ENCODE measurements around the gene RBFA. TPM values are rescaled to one million over a fixed set of nuclear protein-coding genes. Genes with fewer than 3 reads are reported as not detected.

RBFA gene
- total RNA-seq, 1 donor from 2014 or later, result 18.0 TPM

DNA sequence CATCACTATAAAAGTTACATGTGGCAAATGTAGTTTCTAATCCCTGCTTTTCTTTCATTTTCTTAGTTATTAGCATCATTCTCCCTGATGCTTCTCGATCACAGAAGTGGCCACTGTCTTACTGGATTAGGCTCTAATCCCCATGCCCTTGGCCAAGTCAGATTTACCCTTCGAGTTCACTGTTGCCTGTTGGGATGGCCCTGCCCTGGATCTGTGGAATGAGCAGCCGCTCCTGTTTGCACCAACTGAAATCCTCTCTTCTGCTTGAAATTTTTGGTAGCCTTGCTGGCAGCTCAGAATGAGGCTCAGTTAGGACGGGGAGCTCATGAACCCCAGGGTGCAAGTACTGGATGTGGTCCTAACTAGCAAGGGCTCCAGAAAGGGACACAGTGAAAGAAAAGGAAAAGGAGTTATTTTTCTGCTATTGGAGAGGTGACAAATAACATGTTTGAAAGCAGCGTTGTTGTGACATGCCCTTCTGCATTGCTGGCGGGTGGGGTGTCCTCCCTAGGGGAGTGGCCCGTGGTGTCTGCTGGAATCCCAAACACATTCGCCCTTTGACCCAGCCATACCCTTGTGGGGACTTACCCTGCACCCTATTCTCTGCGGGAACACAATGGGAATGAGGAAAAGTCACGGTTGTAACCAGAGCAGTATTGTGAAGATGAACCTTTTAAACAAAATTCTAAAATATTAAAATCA, 34.5 kb downstream of the RBFA start:
- TF ChIP-seq, protein P1, sequence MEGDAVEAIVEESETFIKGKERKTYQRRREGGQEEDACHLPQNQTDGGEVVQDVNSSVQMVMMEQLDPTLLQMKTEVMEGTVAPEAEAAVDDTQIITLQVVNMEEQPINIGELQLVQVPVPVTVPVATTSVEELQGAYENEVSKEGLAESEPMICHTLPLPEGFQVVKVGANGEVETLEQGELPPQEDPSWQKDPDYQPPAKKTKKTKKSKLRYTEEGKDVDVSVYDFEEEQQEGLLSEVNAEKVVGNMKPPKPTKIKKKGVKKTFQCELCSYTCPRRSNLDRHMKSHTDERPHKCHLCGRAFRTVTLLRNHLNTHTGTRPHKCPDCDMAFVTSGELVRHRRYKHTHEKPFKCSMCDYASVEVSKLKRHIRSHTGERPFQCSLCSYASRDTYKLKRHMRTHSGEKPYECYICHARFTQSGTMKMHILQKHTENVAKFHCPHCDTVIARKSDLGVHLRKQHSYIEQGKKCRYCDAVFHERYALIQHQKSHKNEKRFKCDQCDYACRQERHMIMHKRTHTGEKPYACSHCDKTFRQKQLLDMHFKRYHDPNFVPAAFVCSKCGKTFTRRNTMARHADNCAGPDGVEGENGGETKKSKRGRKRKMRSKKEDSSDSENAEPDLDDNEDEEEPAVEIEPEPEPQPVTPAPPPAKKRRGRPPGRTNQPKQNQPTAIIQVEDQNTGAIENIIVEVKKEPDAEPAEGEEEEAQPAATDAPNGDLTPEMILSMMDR (IDR thresholded peaks at IDR 0.05), result no peak
- intact Hi-C loops (cut with DNase I), result no loop called here
- Histone ChIP-seq H3K4me1 (no peaks in the 10 kb centered on the region), H3K27ac (no peak overlapping the region), H3K27me3 (no peaks in the 10 kb centered on the region), H3K9me3 (no peaks in the 10 kb centered on the region), H3K36me3 (no peaks in the 10 kb centered on the region), H3K4me3 (no peak overlapping the region)
- ATAC-seq (no peak), DNase-seq (no peak)

DNA sequence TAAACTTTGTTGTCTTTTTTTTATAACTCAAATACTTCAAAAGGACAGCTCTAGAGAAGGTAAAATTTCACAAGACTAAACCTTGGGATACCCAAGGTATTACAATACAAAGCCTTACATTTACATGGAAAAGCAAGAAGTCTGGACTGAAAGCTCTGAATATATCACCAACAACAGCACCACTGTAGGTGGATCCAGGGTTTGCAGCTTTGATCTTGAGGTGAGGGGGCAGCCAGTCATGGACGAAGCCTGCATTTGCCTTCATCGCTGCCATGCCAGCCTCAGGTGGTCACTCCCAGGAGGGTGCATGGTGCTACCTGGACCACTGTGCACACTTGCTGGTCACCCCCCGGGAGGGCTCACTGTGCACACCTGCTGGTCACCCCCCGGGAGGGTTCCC, 36.6 kb downstream of the RBFA start:
- Histone ChIP-seq H3K27ac (no peak overlapping the region), H3K27me3 (no peaks in the 10 kb centered on the region), H3K9me3 (no peaks in the 10 kb centered on the region), H3K36me3 (no peaks in the 10 kb centered on the region), H3K4me3 (no peak overlapping the region), H3K4me1 (no peaks in the 10 kb centered on the region)
- intact Hi-C loops (cut with DNase I), result no loop called here
- TF ChIP-seq, protein P1 (IDR thresholded peaks at IDR 0.05), result no peak
- ATAC-seq, result no peak
- no peak for DNase-seq

DNA sequence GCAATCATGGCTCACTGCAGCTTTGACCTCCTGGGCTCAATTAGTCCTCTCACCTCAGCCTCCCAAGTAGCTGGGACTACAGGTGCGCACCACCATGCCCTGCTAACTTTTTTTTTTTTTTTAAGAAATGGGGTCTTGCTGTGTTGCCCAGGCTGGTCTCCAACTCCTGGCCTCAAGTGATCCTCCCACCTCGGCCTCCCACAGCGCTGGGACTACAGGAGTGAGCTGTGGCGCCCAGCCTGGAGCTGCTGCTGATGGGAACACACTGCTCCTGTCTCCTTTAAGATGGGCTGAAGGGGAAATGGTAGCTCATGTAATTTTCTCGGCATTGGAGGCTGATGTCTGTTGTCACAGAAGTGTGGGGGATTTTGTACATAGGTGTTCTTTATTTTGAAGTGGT, 39.9 kb downstream of the RBFA start:
- Histone ChIP-seq H3K27me3 (no peaks in the 10 kb centered on the region), H3K36me3 (no peaks in the 10 kb centered on the region), H3K4me3 (no peak overlapping the region), H3K9me3 (no peaks in the 10 kb centered on the region), H3K27ac (no peak overlapping the region), H3K4me1 (no peaks in the 10 kb centered on the region)
- intact Hi-C loops (cut with DNase I), result no loop called here
- TF ChIP-seq, protein P1 (IDR thresholded peaks at IDR 0.05), result no peak
- ATAC-seq (no peak), DNase-seq (no peak)

DNA sequence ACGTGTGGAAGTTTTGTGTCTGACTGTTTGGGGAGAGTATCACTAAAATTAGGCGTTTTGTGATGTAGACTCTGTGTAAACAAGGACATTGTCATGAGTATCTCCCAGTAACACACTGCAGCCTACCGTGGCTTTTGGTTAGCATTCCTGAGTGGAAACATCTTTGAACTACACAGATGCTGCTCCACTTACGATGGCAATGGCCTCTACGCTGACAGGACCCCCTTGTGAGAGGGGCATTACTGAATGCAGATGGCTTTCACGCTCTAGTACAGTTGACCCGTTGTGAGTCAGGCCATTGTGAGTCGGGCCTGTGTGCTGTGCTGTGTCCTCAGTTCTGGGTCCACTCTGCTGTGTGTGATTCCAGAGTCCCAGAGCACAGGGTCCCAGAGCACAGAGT, 40.5 kb downstream of the RBFA start:
- TF ChIP-seq, protein P1 (IDR thresholded peaks at IDR 0.05), result no peak
- DNase-seq (no peak), ATAC-seq (no peak)
- Histone ChIP-seq H3K4me1 (no peaks in the 10 kb centered on the region), H3K27ac (no peak overlapping the region), H3K9me3 (no peaks in the 10 kb centered on the region), H3K27me3 (no peaks in the 10 kb centered on the region), H3K36me3 (no peaks in the 10 kb centered on the region), H3K4me3 (no peak overlapping the region)
- intact Hi-C loops (cut with DNase I), result no loop called here

DNA sequence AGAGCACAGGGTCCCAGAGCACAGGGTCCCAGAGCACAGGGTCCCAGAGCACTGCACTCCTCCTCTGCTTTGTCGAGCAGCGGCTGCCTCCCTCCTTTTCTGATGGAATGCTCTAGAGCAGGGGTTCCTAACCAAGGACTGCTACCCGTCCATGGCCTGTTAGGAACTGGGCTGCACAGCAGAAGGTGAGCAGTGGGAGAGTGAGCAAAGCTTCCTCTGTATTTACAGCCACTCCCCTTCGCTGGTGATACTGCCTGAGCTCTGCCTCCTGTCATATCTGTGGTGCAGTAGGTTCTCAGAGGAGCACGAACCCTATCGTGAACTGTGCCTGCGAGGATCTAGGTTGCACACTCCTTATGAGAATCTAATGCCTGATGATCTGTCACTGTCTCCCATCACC, 41.7 kb downstream of the RBFA start:
- no peak for ATAC-seq
- H3K27me3 ChIP-seq, result no peaks in the 10 kb centered on the region
- no peaks in the 10 kb centered on the region for H3K4me1 ChIP-seq
- intact Hi-C loops (cut with DNase I), result no loop called here
- no peak overlapping the region for H3K4me3 ChIP-seq
- no peaks in the 10 kb centered on the region for H3K36me3 ChIP-seq
- H3K9me3 ChIP-seq, result no peaks in the 10 kb centered on the region
- no peak overlapping the region for H3K27ac ChIP-seq
- TF ChIP-seq, protein P1 (IDR thresholded peaks at IDR 0.05), result no peak
- DNase-seq, result no peak

DNA sequence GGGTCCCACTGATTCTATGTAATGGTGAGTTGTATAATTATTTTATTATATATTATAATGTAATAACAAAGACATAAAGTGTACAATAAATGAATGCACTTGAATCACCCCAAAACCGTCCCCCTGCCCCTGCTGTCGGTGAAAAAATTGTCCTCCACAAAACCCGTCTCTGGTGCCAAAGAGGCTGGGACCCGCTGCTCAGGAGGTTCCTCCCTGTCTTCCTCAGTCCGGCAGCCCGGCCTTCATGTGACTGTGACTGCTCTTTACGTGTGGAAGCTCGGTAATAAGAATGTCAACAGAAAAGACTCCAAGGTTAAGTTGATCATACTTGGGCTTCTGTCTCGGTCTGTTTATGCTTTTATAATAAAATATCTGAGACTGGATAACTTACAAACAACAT, 42.1 kb downstream of the RBFA start:
- H3K27me3 ChIP-seq, result no peaks in the 10 kb centered on the region
- no peaks in the 10 kb centered on the region for H3K4me1 ChIP-seq
- no peaks in the 10 kb centered on the region for H3K36me3 ChIP-seq
- DNase-seq, result no peak
- no peaks in the 10 kb centered on the region for H3K9me3 ChIP-seq
- intact Hi-C loops (cut with DNase I), result no loop called here
- no peak overlapping the region for H3K27ac ChIP-seq
- TF ChIP-seq, protein P1 (IDR thresholded peaks at IDR 0.05), result no peak
- no peak for ATAC-seq
- H3K4me3 ChIP-seq, result no peak overlapping the region

Data from upper lobe of right lung (tissue), 1 donor.